22Rv1 (cell line): ENCODE measurements around the gene PBX2.
"Not testable (repeated sequence)": the region's sequence is repeated elsewhere in the genome, so short reads cannot be mapped to it uniquely, and the experiment has no call there.

Experiments
- CTCF ChIP-seq: fragments of 450-650 bp; IDR thresholded peaks from 2 replicates; pipeline ENCODE4 v1.5.1; 2017; ENCODE audit warnings: mild to moderate bottlenecking
- ZFX ChIP-seq: fragments of 450-650 bp; IDR thresholded peaks from 2 replicates; pipeline ENCODE4 v1.6.1; 2017; ENCODE audit warnings: antibody characterized with exemption, borderline replicate concordance

GRCh38 chr6:32187725-32188380 lies 2.1 kb downstream of the PBX2 start:
- not testable (repeated sequence) for TF ChIP-seq CTCF, ZFX
